ENCODE measurements around the gene NCOA7.
A peak's percentile ranks its signal among the peaks of the same experiment; 100 is the strongest.

NCOA7 gene, protein sequence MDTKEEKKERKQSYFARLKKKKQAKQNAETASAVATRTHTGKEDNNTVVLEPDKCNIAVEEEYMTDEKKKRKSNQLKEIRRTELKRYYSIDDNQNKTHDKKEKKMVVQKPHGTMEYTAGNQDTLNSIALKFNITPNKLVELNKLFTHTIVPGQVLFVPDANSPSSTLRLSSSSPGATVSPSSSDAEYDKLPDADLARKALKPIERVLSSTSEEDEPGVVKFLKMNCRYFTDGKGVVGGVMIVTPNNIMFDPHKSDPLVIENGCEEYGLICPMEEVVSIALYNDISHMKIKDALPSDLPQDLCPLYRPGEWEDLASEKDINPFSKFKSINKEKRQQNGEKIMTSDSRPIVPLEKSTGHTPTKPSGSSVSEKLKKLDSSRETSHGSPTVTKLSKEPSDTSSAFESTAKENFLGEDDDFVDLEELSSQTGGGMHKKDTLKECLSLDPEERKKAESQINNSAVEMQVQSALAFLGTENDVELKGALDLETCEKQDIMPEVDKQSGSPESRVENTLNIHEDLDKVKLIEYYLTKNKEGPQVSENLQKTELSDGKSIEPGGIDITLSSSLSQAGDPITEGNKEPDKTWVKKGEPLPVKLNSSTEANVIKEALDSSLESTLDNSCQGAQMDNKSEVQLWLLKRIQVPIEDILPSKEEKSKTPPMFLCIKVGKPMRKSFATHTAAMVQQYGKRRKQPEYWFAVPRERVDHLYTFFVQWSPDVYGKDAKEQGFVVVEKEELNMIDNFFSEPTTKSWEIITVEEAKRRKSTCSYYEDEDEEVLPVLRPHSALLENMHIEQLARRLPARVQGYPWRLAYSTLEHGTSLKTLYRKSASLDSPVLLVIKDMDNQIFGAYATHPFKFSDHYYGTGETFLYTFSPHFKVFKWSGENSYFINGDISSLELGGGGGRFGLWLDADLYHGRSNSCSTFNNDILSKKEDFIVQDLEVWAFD

GRCh38 chr6:125790358-125791150 lies at the start of gene NCOA7:
Gene NCOA7, plus strand, starts transcription at chr6:125790960. Its CDS starts 24,395 bp downstream, at chr6:125815355.
- DNase-seq (ENCODE audit: low spot score): peak; percentile 78

DNA sequence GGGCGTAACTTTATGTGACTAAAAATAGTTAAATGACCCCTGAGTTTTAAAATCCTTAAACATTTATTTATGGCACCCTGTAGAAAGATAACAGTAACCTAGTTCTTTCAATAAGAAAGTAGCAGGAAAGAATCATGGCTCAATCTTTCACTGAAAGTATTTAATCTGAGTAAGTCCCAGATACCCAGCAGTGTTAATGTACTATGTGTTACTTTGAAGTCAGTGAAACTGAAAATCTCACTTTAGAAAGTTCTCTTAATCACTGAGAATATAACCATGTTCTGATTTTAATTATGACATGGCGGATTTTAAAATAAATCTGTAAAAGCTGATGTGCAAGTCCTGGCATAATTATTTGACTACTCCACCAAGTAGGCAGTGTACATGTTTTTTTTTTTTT lies 49.4 kb upstream of the NCOA7 start:
- no peak for DNase-seq (ENCODE audit: low spot score)

- DNase-seq (ENCODE audit: low spot score): no peak
Observed at GRCh38 chr6:125742024-125742423, 48.7 kb upstream of the NCOA7 start.

DNA sequence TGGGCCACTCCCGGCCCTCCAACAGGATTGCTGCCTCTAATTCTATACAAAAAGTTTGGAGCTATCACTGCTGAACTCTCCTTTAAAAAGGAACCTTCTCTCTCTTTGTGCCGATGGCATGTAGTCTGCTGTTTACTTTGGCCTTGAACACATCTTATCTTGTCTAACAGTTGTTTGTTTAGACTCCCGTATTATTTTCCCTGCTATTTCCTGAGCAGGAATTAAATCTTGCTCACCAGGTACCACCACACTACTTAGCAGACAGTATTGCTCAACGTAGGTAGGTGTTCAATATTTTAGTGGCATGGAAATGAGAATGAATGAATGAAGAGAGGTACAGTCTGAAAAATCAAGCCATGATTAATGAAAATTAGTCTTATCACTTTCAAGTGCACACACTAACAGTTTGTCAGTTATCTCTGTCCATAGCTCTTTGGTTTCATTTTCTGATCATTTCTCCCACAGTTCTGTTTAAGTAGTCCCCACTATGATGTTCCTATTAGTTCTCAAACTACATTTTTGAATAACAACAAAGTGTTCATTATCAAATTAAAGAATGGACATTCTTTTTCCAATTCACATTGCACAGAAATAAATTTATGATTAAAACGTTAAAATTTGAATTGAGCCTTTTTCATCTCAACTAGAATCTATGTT lies 48.2 kb upstream of the NCOA7 start:
- DNase-seq (ENCODE audit: low spot score): no peak

- DNase-seq (ENCODE audit: low spot score): no peak
Observed at GRCh38 chr6:125743604-125744003, 47.2 kb upstream of the NCOA7 start.

- no peak for DNase-seq (ENCODE audit: low spot score)
Observed at GRCh38 chr6:125745281-125746018, 45.3 kb upstream of the NCOA7 start.

- DNase-seq (ENCODE audit: low spot score): no peak
Observed at GRCh38 chr6:125746019-125746414, 44.7 kb upstream of the NCOA7 start.

- peak; percentile 66 for DNase-seq (ENCODE audit: low spot score)
Observed at GRCh38 chr6:125746731-125747588, 43.8 kb upstream of the NCOA7 start.

DNA sequence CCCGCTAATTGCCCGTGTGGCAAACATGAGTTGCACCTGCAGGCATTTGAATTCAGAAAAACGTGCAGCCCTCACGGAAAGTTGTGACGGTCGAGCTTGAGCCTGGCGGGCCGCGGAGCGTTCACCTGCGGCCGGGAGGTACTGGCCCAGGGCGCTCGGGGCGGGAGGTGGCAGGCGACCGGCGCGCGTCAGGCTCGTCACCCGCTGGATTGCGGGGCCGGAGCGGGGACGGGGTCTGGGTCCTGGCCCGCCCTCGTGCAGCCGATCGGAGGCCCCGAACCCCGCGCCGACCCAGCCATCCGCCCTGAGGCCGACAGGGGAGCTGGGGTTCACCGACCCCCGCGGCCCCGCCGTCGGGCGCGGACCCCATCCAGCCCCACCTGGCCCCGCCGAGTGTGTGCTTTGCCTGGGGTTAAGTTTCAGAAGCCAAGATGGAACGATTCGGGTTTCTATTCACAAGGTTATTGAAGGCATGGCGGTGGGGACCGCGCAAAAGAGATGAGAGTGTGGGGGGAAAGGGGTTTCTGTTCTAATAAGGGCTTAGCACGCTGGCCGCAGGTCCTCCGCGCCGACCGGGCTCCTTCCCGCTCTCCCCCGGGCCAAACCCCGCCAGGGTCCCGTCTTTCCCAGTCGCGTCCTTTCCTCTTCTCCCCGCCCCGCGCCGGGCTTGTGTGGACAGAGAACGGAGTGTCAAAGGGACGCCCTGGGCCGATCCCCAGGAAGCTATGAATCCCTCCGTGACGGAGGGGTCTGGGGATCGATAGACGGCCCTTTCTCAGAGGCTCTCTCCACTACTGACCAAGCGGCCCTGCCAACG lies 43.0 kb upstream of the NCOA7 start:
- no peak for DNase-seq (ENCODE audit: low spot score)

DNA sequence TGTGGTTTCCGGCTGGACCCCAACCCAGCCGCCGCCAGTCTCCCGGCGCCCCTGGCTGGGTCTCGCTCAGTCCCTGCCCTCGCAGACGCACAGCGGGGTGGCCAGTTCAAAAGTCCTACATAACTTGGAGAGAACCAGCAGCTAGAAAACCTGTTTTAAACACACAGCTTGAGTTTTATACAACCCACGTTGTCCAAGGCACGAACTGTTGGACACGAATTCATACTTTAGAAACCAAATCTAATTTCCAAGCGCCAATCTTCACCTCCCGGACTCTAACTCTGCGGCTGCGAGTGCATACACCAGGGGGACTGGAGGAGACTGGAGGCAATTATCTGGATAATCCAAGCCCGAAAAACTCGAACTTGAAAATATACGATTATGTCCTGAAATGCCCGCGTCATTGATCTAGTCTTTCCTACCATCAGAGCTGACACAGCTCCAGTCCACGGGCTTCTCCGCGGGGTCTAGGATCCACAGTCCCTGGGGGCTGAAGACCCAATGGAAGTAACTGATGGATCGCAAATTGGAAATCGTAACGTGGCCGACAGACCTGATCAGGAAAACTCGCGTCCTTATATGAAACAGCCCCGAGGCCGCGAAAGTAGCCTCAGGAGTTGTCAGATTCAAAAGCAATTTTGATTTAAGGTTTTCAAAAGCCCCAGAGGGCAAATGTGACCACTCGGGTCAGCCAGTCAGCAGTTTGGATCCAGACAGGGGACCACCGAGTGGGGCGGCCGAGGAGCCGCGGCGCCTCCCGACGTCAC lies 42.2 kb upstream of the NCOA7 start:
- DNase-seq (ENCODE audit: low spot score): no peak

GRCh38 chr6:125749173-125749864 lies 41.4 kb upstream of the NCOA7 start, which contains the start of gene HEY2:
Gene HEY2, plus strand, starts transcription at chr6:125749632. Its CDS starts 145 bp downstream, at chr6:125749777.
- DNase-seq (ENCODE audit: low spot score): peak; percentile 81

DNA sequence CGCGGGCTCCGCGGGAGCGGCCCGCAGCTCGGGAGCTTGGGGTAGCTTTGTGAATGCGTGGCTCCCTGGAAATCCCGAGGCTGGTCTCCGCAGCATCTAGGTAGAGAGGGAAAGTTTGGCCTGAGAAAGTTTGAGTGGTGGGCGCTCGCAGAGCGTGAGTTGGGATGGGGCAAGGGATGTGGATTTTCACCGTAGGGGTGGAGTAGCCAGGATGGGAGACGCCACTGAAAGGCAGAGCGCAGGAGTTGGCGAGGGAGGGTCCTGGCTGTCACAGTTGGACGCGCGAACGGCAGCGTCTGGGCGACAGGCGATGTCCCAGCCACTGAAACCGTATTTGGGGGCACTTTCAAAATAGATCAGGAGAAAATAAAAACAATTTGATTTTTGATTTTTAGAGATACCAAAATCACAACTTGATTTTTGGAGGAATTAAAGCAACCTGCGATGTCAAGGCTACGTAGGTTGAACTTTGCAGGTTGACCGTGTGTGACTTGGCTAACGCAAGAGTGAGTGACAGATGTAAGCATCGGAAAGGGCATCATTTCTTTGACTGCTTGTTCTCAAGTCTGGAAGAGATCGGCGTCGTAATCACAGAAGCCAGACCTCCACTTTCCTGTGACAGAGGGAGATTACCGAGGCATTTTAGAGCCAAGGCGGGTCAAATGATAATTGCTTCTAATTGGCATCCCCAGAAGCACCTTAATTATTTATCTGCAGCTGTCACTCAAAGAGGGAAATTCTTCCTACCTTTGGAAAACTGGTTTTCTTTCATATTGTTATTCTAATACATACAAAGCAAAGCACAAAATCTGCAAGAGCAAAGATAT lies 40.7 kb upstream of the NCOA7 start:
- DNase-seq (ENCODE audit: low spot score): no peak

DNA sequence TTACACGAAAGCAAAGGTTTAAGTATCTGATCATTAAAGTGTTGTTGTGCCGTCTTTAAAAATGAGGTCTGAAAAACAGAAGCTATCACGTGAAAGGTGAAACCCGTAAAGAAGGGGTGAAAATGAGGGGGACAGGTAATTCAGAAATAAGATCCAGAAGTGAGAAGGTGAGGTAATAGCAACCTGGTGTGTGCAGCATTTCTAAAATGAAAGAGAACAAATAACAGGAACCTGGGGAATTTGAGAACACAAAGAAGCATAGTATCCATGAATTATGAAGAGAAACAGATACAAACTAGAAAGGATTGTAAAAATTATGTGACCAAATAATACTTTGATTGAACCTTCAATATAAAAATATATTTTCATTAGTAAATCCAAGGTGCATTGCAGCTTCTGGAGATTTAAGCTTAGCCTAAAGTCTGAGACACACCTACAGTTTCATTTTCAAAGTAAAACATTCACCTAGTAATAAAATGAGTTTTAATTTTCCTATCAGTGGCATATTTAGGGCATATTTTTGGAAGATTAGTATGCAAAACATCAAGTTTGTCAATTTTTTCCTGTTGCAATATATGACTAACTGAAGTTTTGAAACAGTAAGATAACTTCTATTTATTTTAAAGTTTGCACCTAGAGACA lies 39.9 kb upstream of the NCOA7 start:
- DNase-seq (ENCODE audit: low spot score): no peak

- DNase-seq (ENCODE audit: low spot score): no peak
Observed at GRCh38 chr6:125751334-125751916, 39.3 kb upstream of the NCOA7 start.

- DNase-seq (ENCODE audit: low spot score): no peak
Observed at GRCh38 chr6:125752773-125753172, 38.0 kb upstream of the NCOA7 start.

All from CD4-positive, alpha-beta T cell treated with Interleukin-15 for 4 hours (primary cell).